Fibroblast of upper back skin (primary cell): Measurements from ENCODE around the gene IL17RE.
A peak's percentile ranks its signal among the peaks of the same experiment; 100 is the strongest.
"Not testable (repeated sequence)": the region's sequence is repeated elsewhere in the genome, so short reads cannot be mapped to it uniquely, and the experiment has no call there.

Experiments
- DNase-seq: peaks from one replicate; pipeline ENCODE4 v3.0.0-alpha.2; 2013

The IL17RE gene

GRCh38 chr3:9935966-9936510 is 33.4 kb downstream of the IL17RE start:
- no peak for DNase-seq

- no peak for DNase-seq
Observed at GRCh38 chr3:9937486-9938238, 35.0 kb downstream of the IL17RE start.

DNA sequence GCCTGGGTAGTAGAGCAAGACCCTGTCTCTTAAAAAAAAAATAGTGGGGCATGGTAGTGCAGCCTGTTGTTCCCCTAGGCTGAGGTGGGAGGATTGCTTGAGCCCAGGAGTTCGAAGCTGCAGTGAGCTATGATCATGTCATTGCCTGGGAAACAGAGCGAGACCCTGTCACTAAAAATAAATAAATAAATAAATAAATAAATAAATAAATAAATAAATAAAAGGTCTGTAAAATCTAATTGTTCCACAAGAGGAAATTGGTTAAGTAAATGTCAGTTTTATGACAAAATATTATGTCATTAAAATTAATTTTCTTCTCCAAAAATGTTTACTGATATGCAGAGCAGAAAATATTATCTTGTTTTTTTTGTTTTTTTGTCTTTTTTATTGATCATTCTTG is 36.3 kb downstream of the IL17RE start:
- DNase-seq = no peak

DNA sequence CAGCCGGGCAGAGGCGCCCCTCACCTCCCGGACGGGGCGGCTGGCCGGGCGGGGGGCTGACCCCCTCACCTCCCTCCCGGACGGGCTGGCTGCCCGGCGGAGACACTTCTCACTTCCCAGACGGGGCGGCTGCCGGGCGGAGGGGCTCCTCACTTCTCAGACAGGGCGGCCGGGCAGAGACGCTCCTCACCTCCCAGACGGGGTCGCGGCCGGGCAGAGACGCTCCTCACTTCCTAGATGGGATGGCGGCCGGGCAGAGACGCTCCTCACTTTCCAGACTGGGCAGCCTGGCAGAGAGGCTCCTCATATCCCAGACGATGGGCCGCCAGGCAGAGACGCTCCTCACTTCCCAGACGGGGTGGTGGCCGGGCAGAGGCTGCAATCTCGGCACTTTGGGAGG is 37.3 kb downstream of the IL17RE start:
- DNase-seq = not testable (repeated sequence)

GRCh38 chr3:9940746-9941145 is 38.1 kb downstream of the IL17RE start:
- DNase-seq = no peak

DNA sequence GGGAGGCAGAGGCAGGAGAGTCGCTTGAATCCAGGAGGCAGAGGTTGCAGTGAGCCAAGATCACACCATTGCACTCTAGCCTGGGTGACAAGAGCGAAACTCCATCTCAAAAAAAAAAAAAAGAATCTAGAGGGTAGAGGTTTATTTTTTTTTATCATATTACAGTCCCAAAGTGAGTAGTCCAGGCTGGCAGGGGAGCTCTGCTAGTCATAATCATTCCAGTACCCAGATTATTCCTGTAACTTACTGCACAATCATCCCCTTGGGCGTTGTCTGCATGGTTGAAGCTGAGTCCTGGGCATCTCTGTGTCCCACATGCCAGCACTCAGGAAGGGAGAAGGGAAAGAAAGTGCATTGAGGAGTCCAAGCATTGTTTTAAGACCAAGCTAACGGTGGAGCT is 39.5 kb downstream of the IL17RE start:
- DNase-seq = no peak

GRCh38 chr3:9942934-9943690 is 40.5 kb downstream of the IL17RE start:
- DNase-seq = no peak

DNA sequence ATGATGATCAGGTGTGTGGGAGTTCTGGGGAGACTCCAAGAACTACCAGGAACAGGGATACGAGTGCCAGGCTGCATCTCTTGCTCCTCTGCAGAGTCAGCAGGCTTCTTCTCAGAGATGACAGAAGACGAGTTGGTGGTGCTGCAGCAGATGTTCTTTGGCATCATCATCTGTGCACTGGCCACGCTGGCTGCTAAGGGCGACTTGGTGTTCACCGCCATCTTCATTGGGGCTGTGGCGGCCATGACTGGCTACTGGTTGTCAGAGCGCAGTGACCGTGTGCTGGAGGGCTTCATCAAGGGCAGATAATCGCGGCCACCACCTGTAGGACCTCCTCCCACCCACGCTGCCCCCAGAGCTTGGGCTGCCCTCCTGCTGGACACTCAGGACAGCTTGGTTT is 41.6 kb downstream of the IL17RE start:
- DNase-seq = no peak

DNA sequence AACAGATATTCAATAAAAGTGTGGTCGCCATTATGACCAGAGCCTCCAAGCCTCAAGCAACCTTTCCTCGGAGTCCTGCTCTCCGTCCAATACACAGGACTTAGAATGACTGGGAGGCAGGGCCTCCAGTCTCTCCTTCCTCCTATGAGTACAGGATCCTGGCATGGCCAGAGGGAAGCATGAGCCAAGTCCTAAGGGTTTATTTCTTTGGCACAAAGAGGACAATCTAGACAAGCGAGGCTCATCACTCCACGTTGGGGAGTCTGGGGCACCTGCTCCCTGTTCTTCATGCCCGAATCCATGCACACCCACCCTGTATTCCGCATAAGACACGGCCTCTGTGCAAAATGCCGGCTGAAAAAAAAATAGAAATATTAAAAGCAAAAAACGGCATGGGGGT is 42.7 kb downstream of the IL17RE start:
- no peak for DNase-seq

DNA sequence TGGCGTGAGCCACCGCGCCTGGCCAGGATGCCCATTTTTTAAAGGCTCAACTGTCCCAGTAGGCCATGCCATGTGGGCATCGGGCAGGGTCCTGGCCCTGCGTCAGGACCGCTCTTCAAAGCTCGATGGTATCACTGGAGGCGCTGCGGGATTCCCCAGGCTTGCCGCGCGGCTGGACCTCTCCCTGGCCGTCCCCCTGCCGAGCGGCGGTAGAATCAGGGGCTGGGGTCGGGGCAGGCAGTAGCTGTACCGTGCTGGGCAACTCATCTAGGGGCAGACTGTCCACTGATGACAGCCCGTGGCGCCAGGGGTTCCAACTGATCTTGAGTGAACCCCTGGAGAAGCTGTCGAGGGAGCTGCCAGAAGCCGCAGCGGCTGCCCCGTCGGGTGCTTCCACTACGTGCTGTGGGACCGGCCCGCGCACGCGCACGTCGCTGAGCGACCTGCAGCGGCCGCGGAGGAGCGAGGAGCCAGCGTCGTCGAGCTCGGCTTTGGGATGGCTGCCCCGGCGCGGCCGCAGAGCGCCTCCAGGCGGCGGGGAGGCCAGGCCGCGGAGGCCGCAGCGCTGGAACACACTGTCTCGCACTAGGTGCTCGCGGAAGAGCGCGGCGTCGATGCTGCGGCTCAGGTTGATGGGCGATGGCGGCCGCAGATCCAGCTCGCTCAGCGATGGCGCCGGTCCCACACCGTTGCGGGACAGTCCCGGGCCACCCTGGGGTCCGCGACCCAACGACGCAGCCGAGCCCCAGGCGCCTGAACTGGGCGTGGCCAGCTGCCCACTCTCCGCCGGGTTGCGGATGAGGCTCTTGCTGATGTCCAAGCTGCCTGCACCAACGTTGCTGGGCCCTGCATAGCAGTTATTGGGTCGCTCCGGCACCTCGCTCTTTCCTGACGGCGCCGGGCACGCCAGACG is 43.7 kb downstream of the IL17RE start:
- DNase-seq = peak; percentile 87

GRCh38 chr3:9947025-9947995 is 44.7 kb downstream of the IL17RE start:
- peak; percentile 47 for DNase-seq

- no peak for DNase-seq
Observed at GRCh38 chr3:9948586-9948985, 45.9 kb downstream of the IL17RE start.

DNA sequence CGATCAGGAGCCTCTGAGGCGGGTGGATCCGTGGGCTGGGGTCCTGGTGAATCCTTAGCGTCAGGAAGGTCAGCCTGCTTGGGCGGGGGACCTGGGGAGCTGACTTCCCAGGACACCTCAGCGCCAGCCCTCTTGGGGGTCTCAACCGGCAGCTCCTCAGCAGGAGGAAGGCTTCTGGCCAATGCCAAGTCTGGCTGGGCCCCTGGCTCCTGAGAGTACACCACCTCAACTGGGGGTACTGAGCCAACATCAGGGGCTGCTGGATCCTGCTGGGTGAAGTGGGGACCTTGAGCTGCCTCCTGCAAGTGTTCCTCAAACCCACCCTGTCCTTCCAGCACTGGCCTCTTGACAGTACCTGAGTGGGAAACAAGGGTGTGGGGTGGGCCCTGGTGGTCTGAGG is 46.5 kb downstream of the IL17RE start:
- no peak for DNase-seq

GRCh38 chr3:9949626-9950025 is 47.0 kb downstream of the IL17RE start:
- no peak for DNase-seq

- DNase-seq = no peak
Observed at GRCh38 chr3:9951126-9951525, 48.5 kb downstream of the IL17RE start.

DNA sequence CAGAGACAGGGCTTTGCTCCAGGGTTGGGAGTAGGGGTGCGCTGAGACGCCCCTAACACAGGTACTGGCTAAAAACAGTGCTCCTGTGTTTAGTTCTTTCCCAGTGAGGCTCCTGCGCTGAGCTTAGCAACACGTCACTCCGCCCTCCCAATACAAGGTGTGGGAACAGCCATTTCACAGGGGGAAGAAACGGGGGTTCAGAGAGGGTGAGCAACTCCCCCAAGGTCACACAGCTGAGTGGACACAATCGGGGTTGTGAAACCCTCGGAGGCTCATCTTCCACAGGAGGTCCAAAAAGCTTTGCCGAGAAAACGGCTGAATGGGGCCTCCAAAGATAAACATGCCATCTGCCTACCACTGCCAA is 48.9 kb downstream of the IL17RE start:
- no peak for DNase-seq

- DNase-seq = peak; percentile 26
Observed at GRCh38 chr3:9951962-9952805, 49.5 kb downstream of the IL17RE start, which contains the start of gene PRRT3. Gene PRRT3, minus strand, starts transcription at chr3:9952408. Its CDS starts 2,293 bp downstream, at chr3:9950115.

DNA sequence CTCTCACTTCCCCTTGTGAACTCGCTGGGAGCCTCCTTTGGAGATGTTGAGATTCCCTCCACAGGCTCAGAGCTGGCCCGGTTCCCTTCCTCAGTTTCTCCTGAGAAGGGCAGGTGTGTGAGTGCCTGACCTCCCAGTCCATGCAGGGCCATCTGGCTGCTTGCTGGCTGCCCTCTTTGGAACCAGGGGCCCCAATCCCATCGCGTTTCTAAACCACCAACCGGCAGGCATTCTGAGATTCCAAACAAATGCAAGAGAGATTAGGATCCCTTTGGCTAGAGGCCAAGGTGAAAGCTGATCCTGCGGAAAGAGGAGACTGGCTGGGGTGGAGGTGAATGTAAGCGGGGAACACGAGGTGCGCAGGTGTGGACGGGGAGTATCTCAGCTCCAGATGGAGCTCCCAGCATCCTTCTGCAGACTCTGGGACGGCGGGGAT is 52.4 kb downstream of the IL17RE start:
- peak; percentile 37 for DNase-seq

DNA sequence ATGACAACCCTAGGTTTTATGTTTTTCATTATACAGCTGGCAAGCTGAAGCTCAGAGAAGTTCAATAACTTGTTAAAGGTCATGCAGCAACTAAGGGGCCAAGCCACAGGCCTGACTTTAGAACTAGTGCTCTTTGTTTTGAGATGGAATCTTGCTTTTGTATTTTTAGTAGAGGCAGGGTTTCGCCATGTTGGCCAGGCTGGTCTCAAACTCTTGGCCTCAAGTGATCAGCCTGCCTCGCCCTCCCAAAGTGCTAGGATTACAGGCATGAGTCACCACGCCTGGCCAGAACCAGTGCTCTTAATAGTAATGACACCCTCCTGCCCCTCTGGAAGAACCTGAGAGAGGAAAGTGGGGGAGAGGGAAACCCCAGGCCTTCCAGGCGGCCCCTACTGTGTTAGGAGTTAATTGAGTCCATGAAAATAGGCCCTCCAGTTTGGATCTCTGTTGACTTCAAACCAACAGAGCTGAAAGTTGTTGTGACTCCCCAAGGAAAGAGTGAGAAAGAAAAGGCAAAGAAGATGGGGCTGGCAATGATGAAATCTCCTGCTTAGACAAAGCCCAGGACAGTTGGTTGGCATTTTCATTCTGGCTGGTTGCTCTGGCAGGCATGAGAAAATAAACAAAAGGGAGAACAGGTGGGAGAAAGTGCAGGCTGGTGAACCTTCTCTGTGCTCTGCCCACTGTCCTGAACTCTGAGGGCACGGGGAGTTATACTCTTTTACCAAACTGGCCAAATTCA is 53.1 kb downstream of the IL17RE start:
- DNase-seq = no peak

DNA sequence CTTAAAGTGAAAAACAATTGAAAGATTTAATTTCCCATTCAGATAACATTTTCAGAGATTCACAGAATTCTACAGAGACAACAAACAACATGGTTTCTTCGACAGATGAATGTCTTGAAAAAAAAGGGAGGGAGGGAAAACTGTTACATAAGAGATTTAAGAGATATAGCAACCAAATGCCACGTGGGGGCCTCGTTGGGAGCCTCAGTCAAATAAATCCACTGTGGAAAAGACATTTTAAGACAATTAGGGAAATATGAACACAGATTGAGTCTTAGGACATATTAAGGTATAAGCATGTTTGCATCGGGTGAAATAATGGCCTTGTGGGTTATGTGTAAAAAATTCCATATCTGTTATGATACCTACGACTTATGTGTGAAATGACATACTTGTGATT is 54.6 kb downstream of the IL17RE start:
- no peak for DNase-seq
